H1 (cell line): Measurements from ENCODE around the gene PTPN13. TPM values are rescaled to one million over a fixed set of nuclear protein-coding genes. Genes with fewer than 3 reads are reported as not detected.

ENCODE experiments used
- CTCF ChIA-PET: fragments of 300-600 bp; sonication (Branson Sonifier 250); formaldehyde crosslinking; loops from one replicate; lab custom pipeline; 2021; ENCODE audit not compliant: partially characterized antibody; lab: Charles Lee
- POLR2A ChIA-PET: fragments of 300-600 bp; sonication (Branson Sonifier 250); formaldehyde crosslinking; loops from one replicate; lab custom pipeline; 2021; ENCODE audit warnings: inconsistent platforms; ENCODE audit not compliant: partially characterized antibody; lab: Charles Lee
- DNase-seq, 2 experiments: peaks; one replicate each; pipeline versions ENCODE4 v3.0.0 to v3.0.0-alpha.2; 2010 to 2022; ENCODE audit warnings: low spot score in 2 of 2, low read depth in 1 of 2, mixed read lengths in 1 of 2
- FAIRE-seq: peaks from 2 replicates; lab custom pipeline; 2011; peaks lifted over from hg19 to GRCh38; lab: Jason Lieb, UNC
- H2AFZ ChIP-seq: 2 replicates; pipeline ENCODE4 v1.8.1; 2012; ENCODE audit warnings: low read length, inconsistent platforms
- H2AK5ac ChIP-seq: 2 replicates; pipeline ENCODE4 v1.6.1; 2013; ENCODE audit warnings: low read depth, low read length
- H2BK120ac ChIP-seq: replicated peaks from 2 replicates; pipeline ENCODE3; 2013; ENCODE audit warnings: low read depth, low read length, inconsistent platforms
- H2BK12ac ChIP-seq: 2 replicates; pipeline ENCODE4 v1.6.1; 2013; ENCODE audit warnings: low read depth, low read length
- H2BK15ac ChIP-seq: 2 replicates; pipeline ENCODE4 v1.6.1; 2013; ENCODE audit warnings: low read length
- H2BK20ac ChIP-seq: 2 replicates; pipeline ENCODE4 v1.6.1; 2013; ENCODE audit warnings: low read length
- H2BK5ac ChIP-seq: 2 replicates; pipeline ENCODE4 v1.6.1; 2013; ENCODE audit warnings: low read depth, low read length
- H3K14ac ChIP-seq: 2 replicates; pipeline ENCODE4 v1.6.1; 2013; ENCODE audit warnings: inconsistent platforms; ENCODE audit not compliant: insufficient read length
- H3K18ac ChIP-seq: 2 replicates; pipeline ENCODE4 v1.6.1; 2013; ENCODE audit warnings: low read length; ENCODE audit errors: extremely low read depth
- H3K23ac ChIP-seq: 2 replicates; pipeline ENCODE4 v1.6.1; 2013; ENCODE audit warnings: inconsistent platforms; ENCODE audit not compliant: insufficient read length
- H3K23me2 ChIP-seq: 2 replicates; pipeline ENCODE4 v1.6.1; 2013; ENCODE audit warnings: low read depth, low read length
- H3K27ac ChIP-seq: 2 replicates; pipeline ENCODE4 v1.6.1; 2011; ENCODE audit warnings: low read depth, low read length, inconsistent platforms
- H3K27me3 ChIP-seq, 4 experiments: replicated peaks in 1 of 4; 1 replicate in 1 of 4; 2 replicates in 3 of 4; pipeline versions ENCODE4 v1.6.1 to v1.8.1; 2011 to 2013; ENCODE audit warnings: low read length in 3 of 4, mild to moderate bottlenecking in 3 of 4, inconsistent platforms in 2 of 4, mixed read lengths in 2 of 4, moderate library complexity in 1 of 4; ENCODE audit not compliant: control insufficient read depth in 3 of 4, insufficient read depth in 3 of 4; ENCODE audit errors: extremely low read depth in 1 of 4
- H3K36me3 ChIP-seq, 4 experiments: 2 replicates each; pipeline versions ENCODE4 v1.6.1 to v1.8.1; 2011 to 2013; ENCODE audit warnings: mild to moderate bottlenecking in 4 of 4, low read length in 3 of 4, moderate library complexity in 2 of 4, control low read depth in 1 of 4, inconsistent platforms in 1 of 4; ENCODE audit not compliant: insufficient read depth in 4 of 4, control insufficient read depth in 2 of 4
- H3K4ac ChIP-seq: replicated peaks from 2 replicates; pipeline ENCODE3; 2013; ENCODE audit warnings: low read length, low read depth, mixed read lengths, inconsistent platforms; ENCODE audit not compliant: insufficient read length
- H3K4me1 ChIP-seq, 4 experiments: replicated peaks in 1 of 4; 1 replicate in 1 of 4; 2 replicates in 3 of 4; pipeline versions ENCODE4 v1.6.1 to v1.8.1; 2011 to 2013; ENCODE audit warnings: low read length in 3 of 4, inconsistent platforms in 2 of 4, mixed read lengths in 1 of 4; ENCODE audit not compliant: insufficient read depth in 4 of 4, control insufficient read depth in 3 of 4
- H3K4me2 ChIP-seq, 2 experiments: 2 replicates each; pipeline versions ENCODE4 v1.6.1 to v1.8.1; 2011 to 2013; ENCODE audit warnings: low read depth in 2 of 2, low read length in 2 of 2, control low read depth in 1 of 2, inconsistent platforms in 1 of 2, mild to moderate bottlenecking in 1 of 2; ENCODE audit not compliant: insufficient read depth in 1 of 2
- H3K4me3 ChIP-seq, 4 experiments: fragments of 200-600, 300-600 bp in 1 of 4; sonication (generic), shearing (Covaris generic), sonication (Bioruptor Twin) in 1 of 4; 2 replicates each; pipeline versions ENCODE4 v1.5.1 to v1.8.1; 2011 to 2016; ENCODE audit warnings: low read length in 4 of 4, low read depth in 3 of 4, control low read depth in 2 of 4, inconsistent platforms in 2 of 4, mild to moderate bottlenecking in 2 of 4, mixed read lengths in 1 of 4, moderate library complexity in 1 of 4; ENCODE audit not compliant: insufficient read depth in 2 of 4; ENCODE audit errors: extremely low read depth in 1 of 4
- H3K56ac ChIP-seq: replicated peaks from 2 replicates; pipeline ENCODE3; 2013; ENCODE audit warnings: low read depth, mild to moderate bottlenecking, mixed read lengths, low read length, inconsistent platforms; ENCODE audit not compliant: insufficient read length
- H3K79me1 ChIP-seq: 2 replicates; pipeline ENCODE4 v1.6.1; 2013; ENCODE audit warnings: low read depth, low read length, control low read depth
- H3K79me2 ChIP-seq, 2 experiments: 2 replicates each; pipeline versions ENCODE4 v1.6.1 to v1.8.1; 2012 to 2013; ENCODE audit warnings: low read length in 2 of 2, mild to moderate bottlenecking in 2 of 2, inconsistent platforms in 1 of 2; ENCODE audit not compliant: insufficient read depth in 2 of 2, control insufficient read depth in 1 of 2
- H3K9ac ChIP-seq, 4 experiments: replicated peaks in 1 of 4; 1 replicate in 1 of 4; 2 replicates in 3 of 4; pipeline versions ENCODE4 v1.6.1 to v1.8.1; 2011 to 2013; ENCODE audit warnings: low read depth in 3 of 4, low read length in 3 of 4, control low read depth in 2 of 4, mild to moderate bottlenecking in 2 of 4, moderate library complexity in 2 of 4, inconsistent platforms in 1 of 4; ENCODE audit errors: extremely low read depth in 1 of 4
- H3K9me3 ChIP-seq, 2 experiments: 2 replicates each; pipeline versions ENCODE4 v1.6.1 to v1.8.1; 2012 to 2013; ENCODE audit warnings: mild to moderate bottlenecking in 2 of 2, moderate library complexity in 2 of 2, control low read depth in 1 of 2, inconsistent platforms in 1 of 2, low read depth in 1 of 2, low read length in 1 of 2, mixed read lengths in 1 of 2; ENCODE audit not compliant: insufficient read depth in 2 of 2
- H4K20me1 ChIP-seq, 2 experiments: replicated peaks in 1 of 2; 2 replicates each; pipeline versions ENCODE3 to v1.8.1; 2011 to 2013; ENCODE audit warnings: inconsistent platforms in 2 of 2, low read length in 2 of 2, mild to moderate bottlenecking in 1 of 2; ENCODE audit not compliant: insufficient read depth in 2 of 2, control insufficient read depth in 1 of 2
- H4K5ac ChIP-seq: 2 replicates; pipeline ENCODE4 v1.6.1; 2013; ENCODE audit warnings: low read length, low read depth, mixed read lengths, inconsistent platforms; ENCODE audit not compliant: insufficient read length
- H4K8ac ChIP-seq: 2 replicates; pipeline ENCODE4 v1.8.0; 2013; ENCODE audit warnings: mild to moderate bottlenecking, moderate library complexity, low read length, inconsistent platforms; ENCODE audit not compliant: insufficient read depth; ENCODE audit errors: extremely low read depth
- H4K91ac ChIP-seq: replicated peaks from 2 replicates; pipeline ENCODE3; 2013; ENCODE audit warnings: low read length, mixed read lengths, inconsistent platforms; ENCODE audit not compliant: insufficient read length
- ASH2L ChIP-seq: fragments of 200-600, 300-600 bp; sonication (generic); IDR thresholded peaks from one replicate; pipeline ENCODE4 v1.7.1; 2017; ENCODE audit warnings: low read length
- CBX5 ChIP-seq: fragments of 300-800, 300-1000 bp; sonication (generic); IDR thresholded peaks from 2 replicates; pipeline ENCODE4 v1.7.1; 2016; ENCODE audit warnings: antibody characterized with exemption, low read length, low read depth
- CTBP2 ChIP-seq: IDR thresholded peaks from 2 replicates; pipeline ENCODE4 v1.7.0; 2011; ENCODE audit warnings: borderline replicate concordance, mild to moderate bottlenecking, moderate library complexity, mixed read lengths, low read length; ENCODE audit not compliant: insufficient read depth, insufficient read length
- KDM5A ChIP-seq: fragments of 200-600 bp; IDR thresholded peaks from 2 replicates; pipeline ENCODE4 v1.7.1; 2012; ENCODE audit warnings: mild to moderate bottlenecking, low read length, inconsistent platforms, mixed read lengths
- MAFK ChIP-seq: IDR thresholded peaks from 2 replicates; pipeline ENCODE4 v1.6.1; 2012; ENCODE audit warnings: low read depth, mild to moderate bottlenecking, improper control_type of control experiment, low read length
- polyA plus RNA-seq, 7 experiments: library from polyadenylated mRNA; depleted of rRNA in 3 of 7; stranded (reverse) in 5 of 7; unstranded in 2 of 7; fragments of >200 nt in 5 of 7; fragments of 200-250 nt in 2 of 7; gene quantifications; 1 replicate in 5 of 7; 2 replicates in 1 of 7; 4 replicates in 1 of 7; pipeline versions ENCODE4 v1.2.1 to v1.2.3, GENCODE V29; 2011 to 2013; ENCODE audit warnings: missing spikeins in 2 of 7, mixed read lengths in 2 of 7
- total RNA-seq: library from RNA; stranded (reverse); fragmentation: NEBNext Ultra II Directional; extraction: Animal tissue kit (Norgen Biotek cat#: 25700); gene quantifications from 2 replicates; pipeline ENCODE4 v1.2.1, GENCODE V29; 2021

PTPN13 gene
- total and polyA plus RNA-seq, 2 of the 8 experiments (the other 6 are each of a cell fraction or from before 2014, with no cell fraction given): 12.7 to 57.9 TPM

GRCh38 chr4:86554646-86555045 lies 39.5 kb upstream of the PTPN13 start:
- no peak overlapping the region for H3K14ac ChIP-seq
- H3K79me1 ChIP-seq: no peaks in the 10 kb centered on the region
- H2AFZ ChIP-seq: no peak overlapping the region
- H3K18ac ChIP-seq: no peak overlapping the region
- H2BK5ac ChIP-seq: no peak overlapping the region
- DNase-seq: no peak
- POLR2A ChIA-PET: no interaction called here
- H3K9me3 ChIP-seq: no peaks in the 10 kb centered on the region
- H3K23me2 ChIP-seq: no peaks in the 10 kb centered on the region
- H2AK5ac ChIP-seq: no peak overlapping the region
- H3K23ac ChIP-seq: no peak overlapping the region
- H3K4ac ChIP-seq: no peak overlapping the region
- no peaks in the 10 kb centered on the region for H4K20me1 ChIP-seq
- no peak for FAIRE-seq
- H3K27me3 ChIP-seq: no peaks in the 10 kb centered on the region
- no peak overlapping the region for H3K4me3 ChIP-seq
- no peak overlapping the region for H4K5ac ChIP-seq
- CTCF ChIA-PET: interaction anchor here (1.3 kb wide), 1 partner anchor 30 kb away, joined by 3 read pairs; no protein-coding TSS in a partner anchor
- no peak overlapping the region for H3K27ac ChIP-seq
- no peaks in the 10 kb centered on the region for H3K4me1 ChIP-seq
- H2BK15ac ChIP-seq: no peak overlapping the region
- no peak overlapping the region for H3K9ac ChIP-seq
- no peak overlapping the region for H2BK12ac ChIP-seq
- no peaks in the 10 kb centered on the region for H3K36me3 ChIP-seq
- no peak overlapping the region for H2BK120ac ChIP-seq
- no peak overlapping the region for H3K56ac ChIP-seq
- no peak overlapping the region for H3K4me2 ChIP-seq
- H3K79me2 ChIP-seq: no peaks in the 10 kb centered on the region
- no peak overlapping the region for H2BK20ac ChIP-seq
- H4K91ac ChIP-seq: no peak overlapping the region
- TF ChIP-seq KDM5A (no peak), CTBP2 (no peak), CBX5 (no peak), ASH2L (no peak), MAFK (no peak)
- no peak overlapping the region for H4K8ac ChIP-seq
